IMR-90 (cell line): ENCODE data around the gene DCAF15. TPM values are rescaled to one million over a fixed set of nuclear protein-coding genes. Genes with fewer than 3 reads are reported as not detected.

Experiments
- ATAC-seq: fragments of 200-7000 bp; cut with Tn5 transposase; 2 replicates; pipeline ENCODE4 v1.9.1; 2020; ENCODE audit warnings: low read depth, mild to moderate bottlenecking, moderate library complexity
- BruUV-seq: library from RNA; stranded (reverse); fragments of 400-500 nt; replicated peaks from 2 replicates; lab custom pipeline; 2021; lab: Mats Ljungman, UMichigan
- CTCF ChIA-PET: fragments of 300-600 bp; formaldehyde crosslinking; extraction: SDS; loops from one replicate; lab custom pipeline; 2021; ENCODE audit warnings: antibody characterized with exemption; lab: Yijun Ruan, JAX
- POLR2A ChIA-PET: fragments of 300-600 bp; sonication (Branson Sonifier 250); formaldehyde crosslinking; loops from one replicate; lab custom pipeline; 2022; ENCODE audit warnings: antibody characterized with exemption; ENCODE audit not compliant: unreplicated experiment; lab: Charles Lee
- DNase-seq: peaks from one replicate; pipeline ENCODE4 v3.0.0; 2013
- H2AFZ ChIP-seq: replicated peaks from 2 replicates; pipeline ENCODE3; 2013; ENCODE audit warnings: low read length, mild to moderate bottlenecking; ENCODE audit not compliant: poor library complexity
- H2AK5ac ChIP-seq: 2 replicates; pipeline ENCODE4 v1.6.1; 2013; ENCODE audit warnings: low read depth, low read length, inconsistent platforms
- H2AK9ac ChIP-seq: replicated peaks from 2 replicates; pipeline ENCODE3; 2013; ENCODE audit warnings: mild to moderate bottlenecking, low read depth, low read length, moderate library complexity; ENCODE audit not compliant: poor library complexity
- H2BK120ac ChIP-seq: 2 replicates; pipeline ENCODE4 v1.6.1; 2013; ENCODE audit warnings: low read depth, low read length, inconsistent platforms
- H2BK15ac ChIP-seq: 3 replicates; pipeline ENCODE4 v1.6.1; 2013; ENCODE audit warnings: low read depth, low read length, inconsistent platforms
- H2BK20ac ChIP-seq: 2 replicates; pipeline ENCODE4 v1.6.1; 2013; ENCODE audit warnings: low read depth, mild to moderate bottlenecking, inconsistent platforms, low read length, moderate library complexity
- H2BK5ac ChIP-seq: 2 replicates; pipeline ENCODE4 v1.6.1; 2013; ENCODE audit warnings: mild to moderate bottlenecking, low read depth, low read length, inconsistent platforms; ENCODE audit not compliant: poor library complexity, severe bottlenecking
- H3K14ac ChIP-seq: replicated peaks from 2 replicates; pipeline ENCODE4 v1.6.1; 2013; ENCODE audit warnings: low read depth, low read length, inconsistent platforms
- H3K18ac ChIP-seq: 2 replicates; pipeline ENCODE4 v1.6.1; 2013; ENCODE audit warnings: low read depth, low read length, control low read depth
- H3K23ac ChIP-seq: 2 replicates; pipeline ENCODE4 v1.6.1; 2013; ENCODE audit warnings: low read depth, low read length, inconsistent platforms
- H3K27ac ChIP-seq: 2 replicates; pipeline ENCODE4 v1.5.1; 2013; ENCODE audit warnings: mild to moderate bottlenecking, control low read depth, low read length; ENCODE audit not compliant: insufficient read depth
- H3K27me3 ChIP-seq: 2 replicates; pipeline ENCODE4 v1.6.1; 2013; ENCODE audit warnings: low read length; ENCODE audit not compliant: control insufficient read depth, insufficient read depth
- H3K36me3 ChIP-seq: 2 replicates; pipeline ENCODE4 v1.6.1; 2013; ENCODE audit warnings: low read length, mixed read lengths; ENCODE audit not compliant: control insufficient read depth, insufficient read depth
- H3K4ac ChIP-seq: 2 replicates; pipeline ENCODE4 v1.6.1; 2013; ENCODE audit warnings: low read depth, low read length, inconsistent platforms
- H3K4me1 ChIP-seq: 2 replicates; pipeline ENCODE4 v1.6.1; 2013; ENCODE audit warnings: low read length, mixed read lengths; ENCODE audit not compliant: control insufficient read depth, insufficient read depth
- H3K4me2 ChIP-seq: 2 replicates; pipeline ENCODE4 v1.6.1; 2013; ENCODE audit warnings: low read depth, mild to moderate bottlenecking, control low read depth, low read length, moderate library complexity
- H3K4me3 ChIP-seq: 2 replicates; pipeline ENCODE4 v1.5.1; 2013; ENCODE audit warnings: low read depth, mild to moderate bottlenecking, control low read depth, low read length, moderate library complexity; ENCODE audit not compliant: insufficient read depth
- H3K56ac ChIP-seq: 2 replicates; pipeline ENCODE4 v1.6.1; 2013; ENCODE audit warnings: low read length, inconsistent platforms; ENCODE audit not compliant: insufficient read depth; ENCODE audit errors: extremely low read depth
- H3K79me1 ChIP-seq, 2 experiments: 2 replicates each; pipeline ENCODE4 v1.6.1; 2013; ENCODE audit warnings: low read length in 2 of 2, inconsistent platforms in 1 of 2, low read depth in 1 of 2
- H3K9ac ChIP-seq: 2 replicates; pipeline ENCODE4 v1.6.1; 2013; ENCODE audit warnings: low read depth, low read length, control low read depth
- H3K9me1 ChIP-seq: 2 replicates; pipeline ENCODE4 v1.6.1; 2013; ENCODE audit warnings: low read length, inconsistent platforms; ENCODE audit not compliant: insufficient read depth
- H3K9me3 ChIP-seq: 2 replicates; pipeline ENCODE4 v1.6.1; 2013; ENCODE audit warnings: low read length; ENCODE audit not compliant: control insufficient read depth, insufficient read depth
- H4K20me1 ChIP-seq: 2 replicates; pipeline ENCODE4 v1.6.1; 2013; ENCODE audit warnings: low read length, inconsistent platforms; ENCODE audit not compliant: insufficient read depth
- H4K5ac ChIP-seq: 2 replicates; pipeline ENCODE4 v1.6.1; 2013; ENCODE audit warnings: mild to moderate bottlenecking, low read depth, low read length, control low read depth
- H4K8ac ChIP-seq, 2 experiments: 2 replicates each; pipeline ENCODE4 v1.6.1; 2013; ENCODE audit warnings: low read depth in 2 of 2, low read length in 2 of 2, control low read depth in 1 of 2, inconsistent platforms in 1 of 2
- H4K91ac ChIP-seq: 2 replicates; pipeline ENCODE4 v1.6.1; 2013; ENCODE audit warnings: low read depth, low read length, inconsistent platforms; ENCODE audit not compliant: insufficient read depth
- BHLHE40 ChIP-seq: fragments of 150-350 bp; IDR thresholded peaks from 2 replicates; pipeline ENCODE4 v1.6.1; 2016; ENCODE audit warnings: mild to moderate bottlenecking, low read depth, low read length
- WGBS, 2 experiments: methylation state at CpG; one replicate each; pipeline versions ENCODE4 v1.1.5 to v1.1.7; 2013; ENCODE audit warnings: missing lambda C conversion rate in 2 of 2; ENCODE audit not compliant: insufficient read length in 1 of 2; ENCODE audit errors: extremely low coverage in 2 of 2; 5-methylcytosine and 5-hydroxymethylcytosine counted together
- dilution Hi-C: fragments of 300-500 bp; cut with HindIII; formaldehyde crosslinking; loops from one replicate; pipeline ENCODE4 v1.14.3; 2018; ENCODE audit warnings: low sequenced_read_pairs; ENCODE audit not compliant: unreplicated experiment
- in situ Hi-C: fragments of 300-500 bp; cut with MboI; formaldehyde crosslinking; loops from 3 replicates; pipeline ENCODE4 v1.14.3; 2019; ENCODE audit warnings: low sequenced_read_pairs, inconsistent platforms, mixed read lengths
- intact Hi-C: fragments of 100-400 bp; cut with micrococcal nuclease; formaldehyde crosslinking; loops from 2 replicates; pipeline ENCODE4 v1.10.0; 2022
- polyA plus RNA-seq, 3 experiments: library from polyadenylated mRNA; depleted of rRNA; stranded (reverse); fragments of >200 nt; gene quantifications; 2 replicates each; pipeline ENCODE4 v1.2.3, GENCODE V29; 2012; ENCODE audit warnings: low replicate concordance in 1 of 3
- total RNA-seq: library from RNA; depleted of rRNA; stranded (reverse); fragments of >200 nt; gene quantifications from 2 replicates; pipeline ENCODE4 v1.2.3, GENCODE V29; 2012

The DCAF15 gene
- total and polyA plus RNA-seq, 2 of the 4 experiments (the other 2 are of a cell fraction): 6.8 to 31.0 TPM

DNA sequence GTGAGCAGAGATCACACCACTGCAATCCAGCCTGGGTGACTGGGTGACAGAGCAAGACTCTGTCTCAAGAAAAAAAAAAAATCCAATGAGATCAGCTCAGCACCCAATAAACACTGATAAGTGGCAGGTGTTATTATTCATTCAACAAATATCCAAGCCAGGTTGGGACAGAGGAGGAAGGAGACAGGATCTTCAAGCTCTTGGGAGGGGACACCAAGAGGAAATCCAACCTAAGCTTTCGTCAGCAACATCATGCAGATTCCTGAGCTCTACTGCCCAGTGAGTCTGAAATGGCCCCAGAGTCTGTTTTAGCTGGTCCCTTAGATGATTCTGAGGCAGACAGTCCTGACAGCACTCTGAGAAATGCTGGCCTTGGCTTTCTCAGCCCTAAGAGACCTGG lies 46.1 kb downstream of the DCAF15 start:
- Histone ChIP-seq H3K4me1 (no peaks in the 10 kb centered on the region), H2AFZ (no peak overlapping the region), H2AK9ac (no peak overlapping the region), H3K14ac (no peak overlapping the region), H3K27ac (no peak overlapping the region), H4K91ac (no peak overlapping the region), H3K18ac (no peak overlapping the region), H2AK5ac (no peak overlapping the region), H3K56ac (no peak overlapping the region), H3K36me3 (peaks cover 5% of the 10 kb centered on the region), H2BK120ac (no peak overlapping the region), H4K20me1 (peaks cover 5% of the 10 kb centered on the region; the same call in 1 of the 2 replicates), H3K9ac (no peak overlapping the region), H4K8ac (no peak overlapping the region), H3K79me1 (peaks cover 19 to 59% of the 10 kb centered on the region in 2 experiments), H3K23ac (no peak overlapping the region), H3K4me2 (no peak overlapping the region), H3K4me3 (no peak overlapping the region), H3K27me3 (no peaks in the 10 kb centered on the region), H3K9me1 (no peaks in the 10 kb centered on the region), H4K5ac (no peak overlapping the region), H3K9me3 (peaks cover 10% of the 10 kb centered on the region), H2BK15ac (no peak overlapping the region), H2BK20ac (no peak overlapping the region), H3K4ac (no peak overlapping the region), H2BK5ac (no peak overlapping the region)
- dilution Hi-C loops: no loop called here
- DNase-seq (no peak), ATAC-seq (no peak)
- TF ChIP-seq BHLHE40: no peak
- 100% methylated on average over 1 of the region's 1 CpG; no CpG with 5 or more reads in 1 of the 2 experiments for WGBS, 2 experiments
- intact Hi-C loops: no loop called here
- CTCF ChIA-PET: no interaction called here
- POLR2A ChIA-PET: no interaction called here
- in situ Hi-C loops: no loop called here
- no TSS peak for BruUV-seq
